HG03432 (cell line): ENCODE data around the gene ALK.

Experiments used
- ATAC-seq: cut with Tn5 transposase; IDR thresholded peaks from one replicate; pipeline ENCODE4 v1.9.1; 2021; ENCODE audit warnings: mild to moderate bottlenecking, moderate library complexity; ENCODE audit not compliant: unreplicated experiment

Gene ALK

GRCh38 chr2:29910465-29910864 is 10.9 kb downstream of the ALK start:
- no peak for ATAC-seq

GRCh38 chr2:29902356-29902755 is 19.0 kb downstream of the ALK start:
- ATAC-seq = no peak

- ATAC-seq = no peak
These were observed 20.3 kb downstream of the ALK start for GRCh38 chr2:29900971-29901633.

- no peak for ATAC-seq
These were observed 22.4 kb downstream of the ALK start for GRCh38 chr2:29898999-29899398.

GRCh38 chr2:29894822-29895614 is 26.4 kb downstream of the ALK start:
- ATAC-seq = no peak

- no peak for ATAC-seq
These were observed 28.7 kb downstream of the ALK start for GRCh38 chr2:29892585-29893259.

- ATAC-seq = no peak
These were observed 40.2 kb downstream of the ALK start for GRCh38 chr2:29881089-29881730.

GRCh38 chr2:29880084-29880483 is 41.3 kb downstream of the ALK start:
- no peak for ATAC-seq

- ATAC-seq = no peak
These were observed 41.9 kb downstream of the ALK start for GRCh38 chr2:29879456-29879855.

- no peak for ATAC-seq
These were observed 42.5 kb downstream of the ALK start for GRCh38 chr2:29878898-29879297.

GRCh38 chr2:29876374-29876773 is 45.0 kb downstream of the ALK start:
- no peak for ATAC-seq

GRCh38 chr2:29874745-29875144 is 46.6 kb downstream of the ALK start:
- ATAC-seq = no peak

- ATAC-seq = no peak
These were observed 48.5 kb downstream of the ALK start for GRCh38 chr2:29872870-29873269.

- ATAC-seq = no peak
These were observed 49.8 kb downstream of the ALK start for GRCh38 chr2:29871541-29871940.

- ATAC-seq = no peak
These were observed 55.9 kb downstream of the ALK start for GRCh38 chr2:29865512-29865911.

GRCh38 chr2:29864988-29865387 is 56.4 kb downstream of the ALK start:
- no peak for ATAC-seq

GRCh38 chr2:29855924-29856639 is 65.3 kb downstream of the ALK start:
- no peak for ATAC-seq

GRCh38 chr2:29850794-29851193 is 70.6 kb downstream of the ALK start:
- no peak for ATAC-seq

GRCh38 chr2:29848566-29849310 is 72.6 kb downstream of the ALK start:
- no peak for ATAC-seq

GRCh38 chr2:29847886-29848285 is 73.5 kb downstream of the ALK start:
- ATAC-seq = no peak
